H1 (cell line): ENCODE results near the gene LYRM4. TPM values are rescaled to one million over a fixed set of nuclear protein-coding genes. Genes with fewer than 3 reads are reported as not detected.

Source experiments
- CTCF ChIA-PET: fragments of 300-600 bp; sonication (Branson Sonifier 250); formaldehyde crosslinking; loops from one replicate; lab custom pipeline; 2021; ENCODE audit not compliant: partially characterized antibody; lab: Charles Lee
- POLR2A ChIA-PET: fragments of 300-600 bp; sonication (Branson Sonifier 250); formaldehyde crosslinking; loops from one replicate; lab custom pipeline; 2021; ENCODE audit warnings: inconsistent platforms; ENCODE audit not compliant: partially characterized antibody; lab: Charles Lee
- DNase-seq, 2 experiments: peaks; one replicate each; pipeline versions ENCODE4 v3.0.0 to v3.0.0-alpha.2; 2010 to 2022; ENCODE audit warnings: low spot score in 2 of 2, low read depth in 1 of 2, mixed read lengths in 1 of 2
- FAIRE-seq: peaks from 2 replicates; lab custom pipeline; 2011; peaks lifted over from hg19 to GRCh38; lab: Jason Lieb, UNC
- H2AFZ ChIP-seq: 2 replicates; pipeline ENCODE4 v1.8.1; 2012; ENCODE audit warnings: low read length, inconsistent platforms
- H2AK5ac ChIP-seq: 2 replicates; pipeline ENCODE4 v1.6.1; 2013; ENCODE audit warnings: low read depth, low read length
- H2BK120ac ChIP-seq: replicated peaks from 2 replicates; pipeline ENCODE3; 2013; ENCODE audit warnings: low read depth, low read length, inconsistent platforms
- H2BK12ac ChIP-seq: 2 replicates; pipeline ENCODE4 v1.6.1; 2013; ENCODE audit warnings: low read depth, low read length
- H2BK15ac ChIP-seq: 2 replicates; pipeline ENCODE4 v1.6.1; 2013; ENCODE audit warnings: low read length
- H2BK20ac ChIP-seq: 2 replicates; pipeline ENCODE4 v1.6.1; 2013; ENCODE audit warnings: low read length
- H2BK5ac ChIP-seq: 2 replicates; pipeline ENCODE4 v1.6.1; 2013; ENCODE audit warnings: low read depth, low read length
- H3K14ac ChIP-seq: 2 replicates; pipeline ENCODE4 v1.6.1; 2013; ENCODE audit warnings: inconsistent platforms; ENCODE audit not compliant: insufficient read length
- H3K18ac ChIP-seq: 2 replicates; pipeline ENCODE4 v1.6.1; 2013; ENCODE audit warnings: low read length; ENCODE audit errors: extremely low read depth
- H3K23ac ChIP-seq: 2 replicates; pipeline ENCODE4 v1.6.1; 2013; ENCODE audit warnings: inconsistent platforms; ENCODE audit not compliant: insufficient read length
- H3K23me2 ChIP-seq: 2 replicates; pipeline ENCODE4 v1.6.1; 2013; ENCODE audit warnings: low read depth, low read length
- H3K27ac ChIP-seq: 2 replicates; pipeline ENCODE4 v1.6.1; 2011; ENCODE audit warnings: low read depth, low read length, inconsistent platforms
- H3K27me3 ChIP-seq, 4 experiments: replicated peaks in 1 of 4; 1 replicate in 1 of 4; 2 replicates in 3 of 4; pipeline versions ENCODE4 v1.6.1 to v1.8.1; 2011 to 2013; ENCODE audit warnings: low read length in 3 of 4, mild to moderate bottlenecking in 3 of 4, inconsistent platforms in 2 of 4, mixed read lengths in 2 of 4, moderate library complexity in 1 of 4; ENCODE audit not compliant: control insufficient read depth in 3 of 4, insufficient read depth in 3 of 4; ENCODE audit errors: extremely low read depth in 1 of 4
- H3K36me3 ChIP-seq, 4 experiments: 2 replicates each; pipeline versions ENCODE4 v1.6.1 to v1.8.1; 2011 to 2013; ENCODE audit warnings: mild to moderate bottlenecking in 4 of 4, low read length in 3 of 4, moderate library complexity in 2 of 4, control low read depth in 1 of 4, inconsistent platforms in 1 of 4; ENCODE audit not compliant: insufficient read depth in 4 of 4, control insufficient read depth in 2 of 4
- H3K4ac ChIP-seq: replicated peaks from 2 replicates; pipeline ENCODE3; 2013; ENCODE audit warnings: low read length, low read depth, mixed read lengths, inconsistent platforms; ENCODE audit not compliant: insufficient read length
- H3K4me1 ChIP-seq, 4 experiments: replicated peaks in 1 of 4; 1 replicate in 1 of 4; 2 replicates in 3 of 4; pipeline versions ENCODE4 v1.6.1 to v1.8.1; 2011 to 2013; ENCODE audit warnings: low read length in 3 of 4, inconsistent platforms in 2 of 4, mixed read lengths in 1 of 4; ENCODE audit not compliant: insufficient read depth in 4 of 4, control insufficient read depth in 3 of 4
- H3K4me2 ChIP-seq, 2 experiments: 2 replicates each; pipeline versions ENCODE4 v1.6.1 to v1.8.1; 2011 to 2013; ENCODE audit warnings: low read depth in 2 of 2, low read length in 2 of 2, control low read depth in 1 of 2, inconsistent platforms in 1 of 2, mild to moderate bottlenecking in 1 of 2; ENCODE audit not compliant: insufficient read depth in 1 of 2
- H3K4me3 ChIP-seq, 4 experiments: fragments of 200-600, 300-600 bp in 1 of 4; sonication (generic), shearing (Covaris generic), sonication (Bioruptor Twin) in 1 of 4; 2 replicates each; pipeline versions ENCODE4 v1.5.1 to v1.8.1; 2011 to 2016; ENCODE audit warnings: low read length in 4 of 4, low read depth in 3 of 4, control low read depth in 2 of 4, inconsistent platforms in 2 of 4, mild to moderate bottlenecking in 2 of 4, mixed read lengths in 1 of 4, moderate library complexity in 1 of 4; ENCODE audit not compliant: insufficient read depth in 2 of 4; ENCODE audit errors: extremely low read depth in 1 of 4
- H3K56ac ChIP-seq: replicated peaks from 2 replicates; pipeline ENCODE3; 2013; ENCODE audit warnings: low read depth, mild to moderate bottlenecking, mixed read lengths, low read length, inconsistent platforms; ENCODE audit not compliant: insufficient read length
- H3K79me1 ChIP-seq: 2 replicates; pipeline ENCODE4 v1.6.1; 2013; ENCODE audit warnings: low read depth, low read length, control low read depth
- H3K79me2 ChIP-seq, 2 experiments: 2 replicates each; pipeline versions ENCODE4 v1.6.1 to v1.8.1; 2012 to 2013; ENCODE audit warnings: low read length in 2 of 2, mild to moderate bottlenecking in 2 of 2, inconsistent platforms in 1 of 2; ENCODE audit not compliant: insufficient read depth in 2 of 2, control insufficient read depth in 1 of 2
- H3K9ac ChIP-seq, 4 experiments: replicated peaks in 1 of 4; 1 replicate in 1 of 4; 2 replicates in 3 of 4; pipeline versions ENCODE4 v1.6.1 to v1.8.1; 2011 to 2013; ENCODE audit warnings: low read depth in 3 of 4, low read length in 3 of 4, control low read depth in 2 of 4, mild to moderate bottlenecking in 2 of 4, moderate library complexity in 2 of 4, inconsistent platforms in 1 of 4; ENCODE audit errors: extremely low read depth in 1 of 4
- H3K9me3 ChIP-seq, 2 experiments: 2 replicates each; pipeline versions ENCODE4 v1.6.1 to v1.8.1; 2012 to 2013; ENCODE audit warnings: mild to moderate bottlenecking in 2 of 2, moderate library complexity in 2 of 2, control low read depth in 1 of 2, inconsistent platforms in 1 of 2, low read depth in 1 of 2, low read length in 1 of 2, mixed read lengths in 1 of 2; ENCODE audit not compliant: insufficient read depth in 2 of 2
- H4K20me1 ChIP-seq, 2 experiments: replicated peaks in 1 of 2; 2 replicates each; pipeline versions ENCODE3 to v1.8.1; 2011 to 2013; ENCODE audit warnings: inconsistent platforms in 2 of 2, low read length in 2 of 2, mild to moderate bottlenecking in 1 of 2; ENCODE audit not compliant: insufficient read depth in 2 of 2, control insufficient read depth in 1 of 2
- H4K5ac ChIP-seq: 2 replicates; pipeline ENCODE4 v1.6.1; 2013; ENCODE audit warnings: low read length, low read depth, mixed read lengths, inconsistent platforms; ENCODE audit not compliant: insufficient read length
- H4K8ac ChIP-seq: 2 replicates; pipeline ENCODE4 v1.8.0; 2013; ENCODE audit warnings: mild to moderate bottlenecking, moderate library complexity, low read length, inconsistent platforms; ENCODE audit not compliant: insufficient read depth; ENCODE audit errors: extremely low read depth
- H4K91ac ChIP-seq: replicated peaks from 2 replicates; pipeline ENCODE3; 2013; ENCODE audit warnings: low read length, mixed read lengths, inconsistent platforms; ENCODE audit not compliant: insufficient read length
- ATF3 ChIP-seq: IDR thresholded peaks from 2 replicates; pipeline ENCODE4 v1.6.1; 2011; ENCODE audit warnings: low read depth, mild to moderate bottlenecking, low read length; ENCODE audit not compliant: insufficient read depth
- EZH2 ChIP-seq: fragments of 200-600 bp; sonication (generic); IDR thresholded peaks from 2 replicates; pipeline ENCODE4 v1.7.1; 2012; ENCODE audit warnings: low read depth, mild to moderate bottlenecking, moderate library complexity, low read length, inconsistent platforms; ENCODE audit not compliant: severe bottlenecking
- JUN ChIP-seq: IDR thresholded peaks from 2 replicates; pipeline ENCODE4 v1.6.1; 2011; ENCODE audit warnings: low read depth, mild to moderate bottlenecking, improper control_type of control experiment, low read length
- SIX5 ChIP-seq: IDR thresholded peaks from 2 replicates; pipeline ENCODE4 v1.6.1; 2011; ENCODE audit warnings: mild to moderate bottlenecking, low read depth, low read length
- YY1 ChIP-seq: IDR thresholded peaks from 2 replicates; pipeline ENCODE4 v1.6.1; 2011; ENCODE audit warnings: low read depth, mild to moderate bottlenecking, low read length
- WGBS, 2 experiments: shearing (Covaris generic) in 1 of 2; methylation state at CpG; one replicate each; pipeline versions ENCODE4 v1.1.6 to v1.1.7; 2013 to 2015; ENCODE audit warnings: low lambda C conversion rate in 2 of 2, mixed read lengths in 2 of 2, inconsistent platforms in 1 of 2, low coverage in 1 of 2, missing lambda C conversion rate in 1 of 2; ENCODE audit not compliant: insufficient replicate concordance in 2 of 2, insufficient coverage in 1 of 2, insufficient read length in 1 of 2; ENCODE audit errors: extremely low coverage in 1 of 2, missing lambda C conversion rate in 1 of 2; 5-methylcytosine and 5-hydroxymethylcytosine counted together
- polyA plus RNA-seq, 7 experiments: library from polyadenylated mRNA; depleted of rRNA in 3 of 7; stranded (reverse) in 5 of 7; unstranded in 2 of 7; fragments of >200 nt in 5 of 7; fragments of 200-250 nt in 2 of 7; gene quantifications; 1 replicate in 5 of 7; 2 replicates in 1 of 7; 4 replicates in 1 of 7; pipeline versions ENCODE4 v1.2.1 to v1.2.3, GENCODE V29; 2011 to 2013; ENCODE audit warnings: missing spikeins in 2 of 7, mixed read lengths in 2 of 7
- total RNA-seq: library from RNA; stranded (reverse); fragmentation: NEBNext Ultra II Directional; extraction: Animal tissue kit (Norgen Biotek cat#: 25700); gene quantifications from 2 replicates; pipeline ENCODE4 v1.2.1, GENCODE V29; 2021
- TF ChIP-seq, protein P1 (sequence below): IDR thresholded peaks from 2 replicates; pipeline ENCODE4 v1.6.1; 2012; ENCODE audit warnings: inconsistent platforms

The LYRM4 gene
- total and polyA plus RNA-seq, 2 of the 8 experiments (the other 6 are each of a cell fraction or from before 2014, with no cell fraction given): 56.6 to 62.8 TPM

DNA sequence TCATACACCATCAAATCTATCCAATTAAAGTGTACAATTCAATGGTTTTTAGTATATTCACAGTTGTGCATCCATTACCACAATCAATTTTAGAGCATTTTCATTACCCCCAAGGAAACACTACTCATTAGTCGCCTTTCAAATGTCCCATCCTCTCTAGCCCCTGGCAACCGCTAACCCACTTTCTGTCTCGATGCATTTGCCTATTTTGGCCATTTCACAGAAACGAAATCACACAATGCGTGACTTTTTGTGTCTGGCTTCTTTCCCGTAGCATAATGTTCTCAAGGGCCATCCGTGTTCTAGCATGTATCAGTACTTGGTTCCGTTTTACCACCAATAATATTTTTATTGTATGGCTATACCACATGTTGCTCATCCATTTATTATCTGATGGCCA lies 123.9 kb downstream of the LYRM4 start:
- H4K20me1 ChIP-seq: peaks cover 1 to 2% of the 10 kb centered on the region in 2 experiments
- WGBS, 2 experiments: 91% methylated on average over 8 of the region's 8 CpGs; no CpG with 5 or more reads in 1 of the 2 experiments
- no peak overlapping the region for H3K9ac ChIP-seq
- H3K4me2 ChIP-seq: no peak overlapping the region
- H3K79me2 ChIP-seq: no peaks in the 10 kb centered on the region
- no peak overlapping the region for H3K14ac ChIP-seq
- H2BK120ac ChIP-seq: no peak overlapping the region
- peaks cover 0 to 18% (median 10%) of the 10 kb centered on the region in 4 experiments; a peak in 4 of 7 replicates for H3K4me1 ChIP-seq
- TF ChIP-seq, protein P1, sequence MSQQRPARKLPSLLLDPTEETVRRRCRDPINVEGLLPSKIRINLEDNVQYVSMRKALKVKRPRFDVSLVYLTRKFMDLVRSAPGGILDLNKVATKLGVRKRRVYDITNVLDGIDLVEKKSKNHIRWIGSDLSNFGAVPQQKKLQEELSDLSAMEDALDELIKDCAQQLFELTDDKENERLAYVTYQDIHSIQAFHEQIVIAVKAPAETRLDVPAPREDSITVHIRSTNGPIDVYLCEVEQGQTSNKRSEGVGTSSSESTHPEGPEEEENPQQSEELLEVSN: no peak
- TF ChIP-seq SIX5 (no peak), EZH2 (no peak), JUN (no peak), ATF3 (no peak), YY1 (no peak)
- H3K4me3 ChIP-seq: no peak overlapping the region
- no peak overlapping the region for H4K91ac ChIP-seq
- H4K8ac ChIP-seq: no peak overlapping the region
- no peaks in the 10 kb centered on the region for H3K9me3 ChIP-seq
- no peak for FAIRE-seq
- no peaks in the 10 kb centered on the region for H3K79me1 ChIP-seq
- CTCF ChIA-PET: interaction anchor here (1.0 to 1.6 kb wide), 3 partner anchors 10 to 39 kb away, joined by 3 to 7 read pairs (median 5); no protein-coding TSS in a partner anchor
- H2AK5ac ChIP-seq: no peak overlapping the region
- H2BK5ac ChIP-seq: no peak overlapping the region
- H2BK12ac ChIP-seq: no peak overlapping the region
- H3K27me3 ChIP-seq: no peaks in the 10 kb centered on the region; a peak in 1 of 7 replicates
- no peaks in the 10 kb centered on the region for H3K23me2 ChIP-seq
- no peak overlapping the region for H2BK15ac ChIP-seq
- H3K18ac ChIP-seq: no peak overlapping the region
- H3K27ac ChIP-seq: no peak overlapping the region
- H3K56ac ChIP-seq: no peak overlapping the region
- H4K5ac ChIP-seq: no peak overlapping the region
- DNase-seq: no peak
- POLR2A ChIA-PET: no interaction called here
- H3K4ac ChIP-seq: no peak overlapping the region
- no peak overlapping the region for H2BK20ac ChIP-seq
- no peaks in the 10 kb centered on the region for H3K36me3 ChIP-seq
- no peak overlapping the region for H2AFZ ChIP-seq
- no peak overlapping the region for H3K23ac ChIP-seq
